SK-N-MC (cell line): ENCODE results near the gene HEATR5A.
"Not testable (repeated sequence)": the region's sequence is repeated elsewhere in the genome, so short reads cannot be mapped to it uniquely, and the experiment has no call there.

ENCODE experiments used
- DNase-seq: peaks from one replicate; pipeline ENCODE4 v3.0.0-alpha.2; 2011; ENCODE audit warnings: low read depth, low spot score
- H3K27ac ChIP-seq: fragments of 200-600 bp; sonication (generic); 2 replicates; pipeline ENCODE4 v1.5.1; 2016; ENCODE audit warnings: mixed run types
- H3K36me3 ChIP-seq: fragments of 200-600 bp; sonication (generic); 2 replicates; pipeline ENCODE4 v1.6.1; 2017; ENCODE audit warnings: antibody characterized with exemption, low read length, mixed read lengths; ENCODE audit not compliant: insufficient read depth
- H3K4me3 ChIP-seq: fragments of 200-600 bp; sonication (generic); 2 replicates; pipeline ENCODE4 v1.5.1; 2016
- H3K9ac ChIP-seq: fragments of 200-600 bp; sonication (generic); 2 replicates; pipeline ENCODE4 v1.8.0; 2017; ENCODE audit warnings: mixed run types, mixed read lengths; ENCODE audit not compliant: insufficient read length
- H3K9me3 ChIP-seq: fragments of 200-600 bp; sonication (generic); 2 replicates; pipeline ENCODE4 v1.6.1; 2017; ENCODE audit warnings: low read depth, mild to moderate bottlenecking, antibody characterized with exemption, low read length, moderate library complexity, mixed read lengths
- EZH2 ChIP-seq: fragments of 200-600 bp; sonication (generic); IDR thresholded peaks from one replicate; pipeline ENCODE4 v1.6.1; 2017; ENCODE audit warnings: antibody characterized with exemption
- FOXP2 ChIP-seq: optimal IDR thresholded peaks from 2 replicates; pipeline ENCODE3; 2011; ENCODE audit warnings: mild to moderate bottlenecking, moderate library complexity; ENCODE audit not compliant: insufficient read depth; ENCODE audit errors: extremely low read length, control extremely low read depth
- POLR2AphosphoS5 ChIP-seq: IDR thresholded peaks from 2 replicates; pipeline ENCODE4 v1.6.1; 2012; ENCODE audit warnings: mild to moderate bottlenecking, low read depth, low read length, borderline replicate concordance

Gene HEATR5A

GRCh38 chr14:31420319-31421111 is at the start of gene HEATR5A:
HEATR5A (minus strand) TSS chr14:31420550; CDS start chr14:31402975, 17,575 bp downstream.
- no peak for DNase-seq
- TF ChIP-seq POLR2AphosphoS5, result peak; percentile 95
- no peak for TF ChIP-seq FOXP2
- TF ChIP-seq EZH2, result no peak
- Histone ChIP-seq H3K4me3 (peak within 1 kb of the TSS; percentile 80), H3K9ac (peak within 1 kb of the TSS; percentile 76), H3K9me3 (no peaks in the 10 kb centered on the region), H3K36me3 (no peaks in the 10 kb centered on the region), H3K27ac (0 out of 2 replicates have a peak within 1 kb of the TSS, but pooled peaks have one; percentile 2)

DNA sequence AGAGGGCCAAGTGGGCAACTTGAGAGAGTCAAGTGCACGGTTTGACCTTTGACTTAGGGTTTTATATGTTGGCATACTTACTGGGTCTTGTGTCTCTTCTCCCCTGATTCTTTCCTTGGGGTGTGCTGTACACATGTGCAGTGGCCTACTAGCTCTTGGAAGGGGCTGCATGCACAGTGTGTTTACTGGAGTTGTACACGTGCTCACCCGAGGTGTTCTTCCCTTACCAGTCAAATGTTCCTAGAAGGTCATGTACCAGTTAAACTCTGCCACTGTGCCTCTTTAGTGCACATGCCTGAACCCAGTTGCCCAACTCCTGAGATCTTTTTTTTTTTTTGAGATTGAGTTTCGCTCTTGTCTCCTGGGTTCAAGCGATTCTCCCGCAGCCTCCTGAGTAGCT is 46.2 kb upstream of the HEATR5A start:
- no peak overlapping the region for H3K27ac ChIP-seq
- no peak for DNase-seq
- no peak overlapping the region for H3K4me3 ChIP-seq
- TF ChIP-seq EZH2, result no peak
- no peak for TF ChIP-seq POLR2AphosphoS5
- TF ChIP-seq FOXP2, result no peak
- no peak overlapping the region for H3K9ac ChIP-seq
- H3K9me3 ChIP-seq, result no peaks in the 10 kb centered on the region
- H3K36me3 ChIP-seq, result no peaks in the 10 kb centered on the region

DNA sequence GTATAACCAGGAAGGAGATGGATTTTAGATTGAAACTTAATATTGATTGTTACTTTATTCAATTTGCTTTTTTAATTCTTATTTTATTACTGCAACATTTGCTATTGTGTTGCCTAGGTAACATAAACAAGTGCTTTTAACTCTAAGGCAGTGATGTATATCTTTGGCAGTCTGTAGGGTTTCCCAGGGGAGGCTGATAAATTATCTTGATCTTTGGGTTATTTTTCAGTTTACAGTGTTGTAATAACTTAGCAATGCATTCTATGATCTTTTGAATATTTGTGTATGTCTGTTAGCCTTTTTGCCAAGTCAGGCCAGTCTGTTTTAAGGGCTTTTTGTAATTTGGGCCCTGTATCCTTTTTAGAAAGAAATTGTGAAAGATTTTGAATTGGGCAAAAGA is 44.8 kb upstream of the HEATR5A start:
- Histone ChIP-seq H3K27ac (no peak overlapping the region), H3K36me3 (no peaks in the 10 kb centered on the region), H3K4me3 (no peak overlapping the region), H3K9me3 (no peaks in the 10 kb centered on the region), H3K9ac (no peak overlapping the region)
- TF ChIP-seq POLR2AphosphoS5 (no peak), EZH2 (no peak), FOXP2 (no peak)
- no peak for DNase-seq

- not testable (repeated sequence) for H3K4me3 ChIP-seq
These were observed 42.1 kb upstream of the HEATR5A start for GRCh38 chr14:31462450-31462849.

DNA sequence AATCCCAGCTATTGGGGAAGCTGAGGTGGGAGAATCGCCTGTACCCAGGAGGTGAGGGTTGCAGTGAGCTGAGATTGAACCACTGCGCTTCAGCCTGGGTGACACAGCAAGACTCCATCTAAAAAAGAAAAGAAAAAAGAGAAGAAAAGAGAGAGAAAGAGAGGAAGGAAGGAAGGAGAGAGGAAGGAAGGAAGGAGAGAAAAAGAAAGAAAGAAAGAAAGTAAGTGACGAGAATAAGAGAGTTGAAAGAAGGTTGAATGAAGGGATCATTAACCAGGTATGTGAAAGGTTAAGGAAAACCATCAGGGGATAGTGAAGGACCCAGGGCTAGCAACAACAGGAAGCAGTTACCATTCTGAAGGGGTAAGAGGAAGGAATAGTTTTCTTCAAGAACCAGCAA is 41.2 kb upstream of the HEATR5A start:
- Histone ChIP-seq H3K9ac (no peak overlapping the region), H3K4me3 (no peak overlapping the region), H3K27ac (no peak overlapping the region), H3K36me3 (no peaks in the 10 kb centered on the region), H3K9me3 (no peaks in the 10 kb centered on the region)
- TF ChIP-seq EZH2 (no peak), POLR2AphosphoS5 (no peak), FOXP2 (no peak)
- no peak for DNase-seq

More at GRCh38 chr14:31462450-31462849, 42.1 kb upstream of the HEATR5A start:
- not testable (repeated sequence) for H3K27ac ChIP-seq, H3K36me3 ChIP-seq, H3K9me3 ChIP-seq, DNase-seq, H3K9ac ChIP-seq

- Histone ChIP-seq H3K27ac (no peak overlapping the region; the same call in 1 of the 2 replicates), H3K9me3 (no peaks in the 10 kb centered on the region), H3K36me3 (no peaks in the 10 kb centered on the region; the same call in 1 of the 2 replicates), H3K4me3 (peak overlapping the region; percentile 97), H3K9ac (peak overlapping the region; percentile 95)
- TF ChIP-seq POLR2AphosphoS5, result no peak
- TF ChIP-seq EZH2, result no peak
- no peak for TF ChIP-seq FOXP2
- no peak for DNase-seq
These were observed 37.6 kb upstream of the HEATR5A start for GRCh38 chr14:31457665-31458659.

GRCh38 chr14:31456841-31457664 is 36.7 kb upstream of the HEATR5A start, which contains the start of gene DTD2:
DTD2 (minus strand) TSS chr14:31457506; CDS start chr14:31457393, 113 bp downstream.
- Histone ChIP-seq H3K27ac (no peak within 1 kb of the TSS; the same call in 1 of the 2 replicates), H3K36me3 (peaks cover 3% of the 10 kb centered on the region; the same call in 1 of the 2 replicates), H3K9me3 (no peaks in the 10 kb centered on the region), H3K4me3 (peak within 1 kb of the TSS; percentile 97), H3K9ac (peak within 1 kb of the TSS; percentile 95)
- peak; percentile 56 for DNase-seq
- peak; percentile 89 for TF ChIP-seq POLR2AphosphoS5
- TF ChIP-seq FOXP2, result no peak

DNA sequence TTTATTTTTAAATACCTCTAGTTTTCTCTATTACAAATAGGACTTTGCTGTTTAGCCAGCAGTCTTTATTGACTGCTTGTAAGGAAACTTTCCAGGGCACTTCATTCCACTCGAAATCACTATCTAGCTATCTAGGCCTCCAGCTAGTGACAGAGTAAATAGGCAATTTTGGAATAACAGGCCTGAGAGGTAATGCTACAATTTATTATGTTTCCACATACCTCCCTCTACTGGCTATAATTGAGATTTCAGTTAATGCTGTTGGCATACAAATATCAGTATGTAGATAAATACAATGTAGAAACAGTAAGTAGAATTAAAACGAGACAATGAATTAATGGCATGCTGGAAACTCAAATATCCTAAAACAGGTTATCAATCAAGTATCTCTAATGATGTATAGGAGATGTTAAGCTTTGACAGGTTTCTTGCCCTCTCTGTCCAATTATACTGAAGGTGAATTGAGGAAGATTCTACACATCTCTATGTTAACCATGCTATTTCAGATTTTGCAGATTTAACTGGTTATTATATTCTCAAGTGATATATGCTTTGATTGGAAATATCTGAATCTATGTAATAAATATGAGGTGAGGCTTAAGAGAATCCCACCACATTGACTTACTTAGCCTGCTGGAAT is 29.7 kb upstream of the HEATR5A start:
- no peak overlapping the region for H3K4me3 ChIP-seq
- H3K9ac ChIP-seq, result no peak overlapping the region
- H3K36me3 ChIP-seq, result peaks cover 27% of the 10 kb centered on the region
- no peaks in the 10 kb centered on the region for H3K9me3 ChIP-seq
- no peak for DNase-seq
- no peak overlapping the region for H3K27ac ChIP-seq
- TF ChIP-seq FOXP2, result no peak
- TF ChIP-seq POLR2AphosphoS5, result no peak
- no peak for TF ChIP-seq EZH2
